SH-SY5Y (cell line): ENCODE data around the gene PLXDC1.

ENCODE experiments used
- GATA2 ChIP-seq: IDR thresholded peaks from 2 replicates; pipeline ENCODE4 v1.6.1; 2011; ENCODE audit warnings: mild to moderate bottlenecking, low read depth, low read length
- GATA3 ChIP-seq: IDR thresholded peaks from 2 replicates; pipeline ENCODE4 v1.6.1; 2011; ENCODE audit warnings: low read depth, mild to moderate bottlenecking, low read length, moderate library complexity

GRCh38 chr17:39071573-39071972 is 79.9 kb downstream of the PLXDC1 start:
- TF ChIP-seq GATA2 (no peak), GATA3 (no peak)
